HG03135 (cell line): Measurements from ENCODE around the gene DLG2.

Experiments used
- ATAC-seq: cut with Tn5 transposase; IDR thresholded peaks from one replicate; pipeline ENCODE4 v1.9.1; 2021; ENCODE audit warnings: mild to moderate bottlenecking, moderate library complexity; ENCODE audit not compliant: unreplicated experiment

DLG2 gene

GRCh38 chr11:83681031-83681781 lies 1945.9 kb downstream of the DLG2 start:
- no peak for ATAC-seq

- ATAC-seq = no peak
Measured at GRCh38 chr11:83680321-83680720, 1946.8 kb downstream of the DLG2 start.

- no peak for ATAC-seq
Measured at GRCh38 chr11:83678831-83679584, 1948.1 kb downstream of the DLG2 start.

GRCh38 chr11:83677730-83678129 lies 1949.4 kb downstream of the DLG2 start:
- ATAC-seq = no peak

- ATAC-seq = no peak
Measured at GRCh38 chr11:83676056-83676601, 1951.0 kb downstream of the DLG2 start.

GRCh38 chr11:83674102-83674896 lies 1952.8 kb downstream of the DLG2 start:
- no peak for ATAC-seq

GRCh38 chr11:83671289-83671688 lies 1955.9 kb downstream of the DLG2 start:
- ATAC-seq = no peak

- no peak for ATAC-seq
Measured at GRCh38 chr11:83666149-83666548, 1961.0 kb downstream of the DLG2 start.

GRCh38 chr11:83663988-83664387 lies 1963.2 kb downstream of the DLG2 start:
- no peak for ATAC-seq

- no peak for ATAC-seq
Measured at GRCh38 chr11:83663446-83663845, 1963.7 kb downstream of the DLG2 start.

- no peak for ATAC-seq
Measured at GRCh38 chr11:83662494-83662893, 1964.7 kb downstream of the DLG2 start.

- no peak for ATAC-seq
Measured at GRCh38 chr11:83661491-83662350, 1965.4 kb downstream of the DLG2 start.

- ATAC-seq = no peak
Measured at GRCh38 chr11:83659466-83659865, 1967.7 kb downstream of the DLG2 start.

GRCh38 chr11:83656796-83657330 lies 1970.3 kb downstream of the DLG2 start:
- no peak for ATAC-seq

- ATAC-seq = no peak
Measured at GRCh38 chr11:83655976-83656375, 1971.2 kb downstream of the DLG2 start.

GRCh38 chr11:83649528-83649855 lies 1977.7 kb downstream of the DLG2 start:
- no peak for ATAC-seq

GRCh38 chr11:83648610-83649527 lies 1978.3 kb downstream of the DLG2 start:
- ATAC-seq = no peak

GRCh38 chr11:83645561-83645960 lies 1981.6 kb downstream of the DLG2 start:
- ATAC-seq = no peak

GRCh38 chr11:83643115-83643514 lies 1984.0 kb downstream of the DLG2 start:
- no peak for ATAC-seq
